Epithelial cell of esophagus (primary cell): ENCODE results near the gene MCUR1.

Experiments used
- DNase-seq: peaks from one replicate; pipeline ENCODE4 v3.0.0; 2010; ENCODE audit warnings: low read depth
- H3K4me3 ChIP-seq: 2 replicates; pipeline ENCODE4 v1.5.1; 2011; ENCODE audit warnings: mild to moderate bottlenecking, low read length, control low read depth
- CTCF ChIP-seq: IDR thresholded peaks from 2 replicates; pipeline ENCODE4 v1.5.1; 2011; ENCODE audit warnings: low read depth, mild to moderate bottlenecking, low read length, control low read depth, inconsistent platforms; ENCODE audit not compliant: insufficient read depth; ENCODE audit errors: missing control alignments

Gene MCUR1

GRCh38 chr6:13763740-13764381, 50.5 kb downstream of the MCUR1 start:
- DNase-seq, result no peak
- H3K4me3 ChIP-seq, result no peak overlapping the region

GRCh38 chr6:13762611-13763441, 51.5 kb downstream of the MCUR1 start:
- DNase-seq, result peak; percentile 96
- TF ChIP-seq CTCF, result no peak
- no peak overlapping the region for H3K4me3 ChIP-seq

More at GRCh38 chr6:13763740-13764381, 50.5 kb downstream of the MCUR1 start:
- no peak for TF ChIP-seq CTCF

- no peak for TF ChIP-seq CTCF
- DNase-seq, result peak; percentile 83
- H3K4me3 ChIP-seq, result peak overlapping the region; percentile 10
These were observed 52.9 kb downstream of the MCUR1 start for GRCh38 chr6:13761361-13762036.

- peak overlapping the region; percentile 10 for H3K4me3 ChIP-seq
- DNase-seq, result peak; percentile 84
- no peak for TF ChIP-seq CTCF
These were observed 53.8 kb downstream of the MCUR1 start for GRCh38 chr6:13760307-13761304.

- H3K4me3 ChIP-seq, result no peak overlapping the region
- no peak for TF ChIP-seq CTCF
- DNase-seq, result no peak
These were observed 55.3 kb downstream of the MCUR1 start for GRCh38 chr6:13759025-13759424.

GRCh38 chr6:13754644-13755043, 59.7 kb downstream of the MCUR1 start:
- no peak for DNase-seq
- H3K4me3 ChIP-seq, result no peak overlapping the region
- TF ChIP-seq CTCF, result no peak
